BLaER1 (cell line): ENCODE measurements around the gene TBC1D16.

Experiments used
- H3K27ac ChIP-seq: shearing (Covaris generic); formaldehyde crosslinking; 2 replicates; pipeline ENCODE4 v1.8.1; 2022
- H3K27me3 ChIP-seq: shearing (Covaris generic); formaldehyde crosslinking; 2 replicates; pipeline ENCODE4 v1.8.1; 2022
- H3K36me3 ChIP-seq: shearing (Covaris generic); formaldehyde crosslinking; 2 replicates; pipeline ENCODE4 v1.8.1; 2022
- H3K4me1 ChIP-seq: shearing (Covaris generic); formaldehyde crosslinking; 2 replicates; pipeline ENCODE4 v1.8.1; 2022
- H3K4me2 ChIP-seq: shearing (Covaris generic); formaldehyde crosslinking; 2 replicates; pipeline ENCODE4 v1.8.1; 2022
- H3K4me3 ChIP-seq: shearing (Covaris generic); formaldehyde crosslinking; 2 replicates; pipeline ENCODE4 v1.8.1; 2022
- H3K9ac ChIP-seq: shearing (Covaris generic); formaldehyde crosslinking; 2 replicates; pipeline ENCODE4 v1.8.1; 2022
- H3K9me3 ChIP-seq: shearing (Covaris generic); formaldehyde crosslinking; 2 replicates; pipeline ENCODE4 v1.8.1; 2022
- H4K20me1 ChIP-seq: shearing (Covaris generic); formaldehyde crosslinking; 2 replicates; pipeline ENCODE4 v1.8.1; 2022
- Cebpa-rat ChIP-seq: shearing (Covaris generic); IDR thresholded peaks from 2 replicates; pipeline ENCODE4 v1.8.1; 2022

The TBC1D16 gene

DNA sequence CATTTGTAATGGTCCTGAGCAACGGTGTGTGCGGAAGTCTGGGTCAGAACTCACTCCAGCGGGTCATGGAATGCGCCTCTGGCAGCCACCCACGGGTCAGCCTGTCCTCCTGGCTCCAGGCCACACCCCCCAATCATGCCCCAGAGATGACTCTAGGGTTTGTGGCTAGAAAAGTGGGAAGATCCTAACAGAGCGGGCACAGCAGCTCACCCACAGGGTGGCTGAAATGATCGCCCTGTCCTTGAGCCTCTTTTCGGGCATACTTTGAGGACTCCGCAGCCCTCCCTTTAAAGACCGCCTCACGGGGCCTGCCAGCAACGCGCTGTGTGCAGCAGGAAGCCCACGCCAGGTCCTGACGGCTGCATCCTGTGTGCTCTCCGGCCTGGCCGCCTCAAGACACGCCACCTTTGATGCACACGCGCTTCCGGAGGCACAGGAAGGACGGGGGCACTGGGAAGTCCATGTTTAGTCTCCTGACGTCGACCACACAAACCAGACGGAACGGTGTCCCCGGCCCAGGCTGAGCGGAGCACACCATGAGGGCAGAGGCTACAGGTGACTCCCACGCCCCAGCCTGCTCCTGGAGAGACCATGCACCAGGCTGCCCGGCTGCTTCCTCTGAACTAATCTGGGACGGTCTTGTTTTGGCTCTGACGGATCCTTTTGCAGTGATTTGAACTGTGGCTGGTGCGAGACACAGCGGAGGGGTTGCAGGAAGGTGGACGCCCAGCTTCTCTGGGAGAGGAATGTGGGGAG is 92.9 kb downstream of the TBC1D16 start:
- H3K9ac ChIP-seq = peak overlapping the region; percentile 48; the same call in 1 of the 2 replicates
- TF ChIP-seq Cebpa-rat = no peak
- peaks cover 15% of the 10 kb centered on the region for H4K20me1 ChIP-seq
- H3K36me3 ChIP-seq = no peaks in the 10 kb centered on the region
- peaks cover 14% of the 10 kb centered on the region for H3K27me3 ChIP-seq
- peak overlapping the region; percentile 79 for H3K4me2 ChIP-seq
- H3K4me3 ChIP-seq = no peak overlapping the region
- no peaks in the 10 kb centered on the region for H3K9me3 ChIP-seq
- peaks cover 97% of the 10 kb centered on the region for H3K4me1 ChIP-seq
- H3K27ac ChIP-seq = peak overlapping the region; percentile 51; the same call in 1 of the 2 replicates

DNA sequence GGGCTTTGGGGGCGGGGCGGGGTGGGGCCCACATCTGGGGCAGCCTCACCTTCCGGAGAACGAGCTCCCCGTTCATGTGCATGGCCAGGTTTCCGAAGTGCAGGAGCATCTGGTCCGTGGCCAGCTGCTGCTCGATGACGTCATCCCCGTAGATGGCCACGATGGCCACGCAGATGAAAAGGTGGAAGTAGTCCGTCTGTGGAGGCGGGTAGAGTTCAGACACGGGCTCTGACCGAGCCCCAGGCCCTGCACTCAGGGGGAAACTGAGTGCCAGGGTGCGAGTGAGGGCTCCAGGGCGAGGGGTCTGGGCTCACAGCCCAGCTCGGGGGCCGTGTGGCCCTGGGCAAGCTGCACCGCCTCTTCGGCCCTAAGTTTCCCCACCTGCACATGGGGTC is 93.7 kb downstream of the TBC1D16 start:
- H3K4me2 ChIP-seq = peak overlapping the region; percentile 79
- H3K9me3 ChIP-seq = no peaks in the 10 kb centered on the region
- H3K27me3 ChIP-seq = peaks cover 14% of the 10 kb centered on the region
- H3K4me1 ChIP-seq = peaks cover 97% of the 10 kb centered on the region
- TF ChIP-seq Cebpa-rat = no peak
- H3K4me3 ChIP-seq = no peak overlapping the region
- H3K9ac ChIP-seq = no peak overlapping the region
- H3K27ac ChIP-seq = no peak overlapping the region
- H3K36me3 ChIP-seq = no peaks in the 10 kb centered on the region
- peaks cover 22% of the 10 kb centered on the region for H4K20me1 ChIP-seq

DNA sequence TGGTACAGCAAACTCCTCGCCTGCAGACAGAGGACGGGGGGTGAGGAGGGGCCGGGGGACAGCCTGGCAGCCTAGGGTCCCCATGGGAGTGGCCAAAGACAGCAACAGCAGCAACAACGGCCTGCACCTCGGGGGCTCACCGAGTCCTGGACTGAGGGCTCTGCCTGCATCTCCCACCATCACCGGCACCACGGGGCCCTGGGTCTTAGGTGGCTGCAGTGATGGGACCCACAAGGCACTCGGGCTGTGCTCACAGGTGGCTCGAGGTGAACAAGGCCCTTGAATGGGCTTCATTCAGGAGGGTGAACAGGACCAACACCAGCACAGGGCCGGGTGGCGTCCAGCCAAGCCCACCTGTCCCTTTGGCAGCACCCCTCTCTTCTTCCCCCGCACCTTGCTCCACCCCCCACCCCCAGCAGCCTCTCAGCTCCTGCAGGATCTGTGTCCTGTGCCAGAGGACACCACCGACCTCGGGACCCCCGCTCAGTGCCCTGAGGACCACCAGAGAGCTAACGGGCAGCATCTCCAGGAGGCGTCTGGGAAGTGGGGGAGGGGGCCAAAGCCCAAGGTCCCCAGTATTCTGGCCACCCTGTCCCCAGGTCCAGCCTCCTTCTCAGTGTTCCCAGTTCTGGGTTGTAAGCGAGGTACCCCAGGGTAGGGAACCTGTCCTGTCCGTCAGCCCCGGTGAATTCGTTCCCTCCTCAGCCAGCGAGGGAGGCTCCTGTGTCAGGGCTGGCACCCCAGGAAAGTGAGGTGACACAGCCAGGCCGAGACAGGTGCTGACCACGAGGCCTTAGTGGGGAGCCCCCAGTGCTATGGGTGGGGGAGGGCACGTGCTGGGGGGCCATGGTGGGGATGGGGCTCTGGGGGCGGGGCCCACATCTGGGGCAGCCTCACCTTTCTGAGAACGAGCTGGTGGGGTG is 94.3 kb downstream of the TBC1D16 start:
- Histone ChIP-seq H3K4me2 (peak overlapping the region; percentile 95), H3K27me3 (peaks cover 14% of the 10 kb centered on the region), H4K20me1 (peaks cover 25% of the 10 kb centered on the region), H3K4me3 (no peak overlapping the region), H3K4me1 (peaks cover 97% of the 10 kb centered on the region), H3K9me3 (no peaks in the 10 kb centered on the region), H3K9ac (no peak overlapping the region), H3K36me3 (no peaks in the 10 kb centered on the region), H3K27ac (no peak overlapping the region)
- no peak for TF ChIP-seq Cebpa-rat

DNA sequence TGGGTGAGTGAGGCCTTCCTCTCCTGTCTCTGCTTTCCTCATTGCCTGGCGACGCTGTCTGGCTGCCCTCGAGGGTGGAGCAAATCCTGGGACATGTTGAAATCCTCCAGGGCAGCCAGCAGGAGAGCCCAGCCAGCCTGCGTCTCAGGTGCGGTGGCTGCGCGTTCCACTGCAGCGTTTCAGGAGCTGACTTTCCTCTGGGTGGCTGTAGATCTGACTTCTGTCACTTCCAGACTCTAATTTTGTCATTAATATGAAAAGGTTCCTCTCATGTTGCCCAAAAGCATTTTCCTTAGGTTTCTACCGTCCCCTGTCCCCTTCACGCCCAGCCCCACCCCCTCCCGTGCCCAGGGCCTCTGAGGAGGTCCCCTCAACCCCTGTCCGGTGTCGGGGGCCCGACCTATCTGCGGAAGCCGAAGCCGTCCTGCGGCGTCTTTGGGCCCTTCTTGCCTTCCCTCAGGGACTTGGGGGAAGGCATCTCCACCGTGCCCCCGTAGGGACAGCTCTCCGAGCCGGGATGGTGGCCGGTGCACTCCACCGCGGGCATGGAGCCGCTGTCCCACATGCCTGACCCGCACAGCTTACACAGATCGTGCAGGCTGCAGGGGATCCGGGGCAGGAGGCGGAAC is 95.1 kb downstream of the TBC1D16 start:
- no peak overlapping the region for H3K4me3 ChIP-seq

DNA sequence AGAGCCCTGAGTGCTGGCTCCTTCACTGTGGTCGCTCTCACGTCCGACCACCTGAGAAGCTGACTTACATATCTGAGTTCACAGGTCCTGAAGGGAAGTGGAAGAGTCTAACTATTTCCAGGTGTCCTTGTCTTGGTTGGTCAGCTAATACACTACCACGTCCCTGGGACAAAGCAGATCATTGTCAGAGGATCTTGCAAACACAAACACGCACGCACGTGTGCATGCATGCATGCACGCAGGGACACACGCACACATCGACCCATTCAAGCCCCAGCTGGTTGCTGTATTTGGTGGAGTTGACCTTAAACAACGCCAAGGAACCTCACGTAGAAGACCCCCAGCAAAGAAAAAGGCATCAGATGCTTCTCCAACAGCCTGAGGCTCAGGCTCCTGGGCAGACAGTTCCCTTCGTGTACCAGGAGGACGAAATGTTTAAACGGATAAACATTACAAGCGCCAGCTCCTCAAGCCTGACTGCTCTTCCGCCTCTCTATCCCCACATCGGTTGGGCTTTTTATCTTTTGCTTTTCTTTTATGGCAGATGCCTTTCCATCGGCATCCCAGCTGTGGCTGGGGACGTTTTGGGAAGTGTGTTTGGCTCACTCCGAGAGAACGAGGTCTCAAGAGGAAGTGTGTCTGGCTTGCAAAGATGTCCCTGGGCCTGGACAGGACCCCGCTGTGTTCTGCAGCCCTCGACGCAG is 95.8 kb downstream of the TBC1D16 start:
- Histone ChIP-seq H4K20me1 (peaks cover 39% of the 10 kb centered on the region), H3K36me3 (no peaks in the 10 kb centered on the region), H3K4me2 (peak overlapping the region; percentile 95), H3K4me3 (no peak overlapping the region), H3K9ac (no peak overlapping the region), H3K4me1 (peaks cover 97% of the 10 kb centered on the region), H3K27me3 (peaks cover 14% of the 10 kb centered on the region), H3K9me3 (no peaks in the 10 kb centered on the region), H3K27ac (no peak overlapping the region)
- TF ChIP-seq Cebpa-rat = no peak

More for the DNA sequence above, 95.1 kb downstream of the TBC1D16 start:
- H3K4me1 ChIP-seq = peaks cover 97% of the 10 kb centered on the region
- H4K20me1 ChIP-seq = peaks cover 33% of the 10 kb centered on the region
- H3K9ac ChIP-seq = no peak overlapping the region
- H3K9me3 ChIP-seq = no peaks in the 10 kb centered on the region
- H3K36me3 ChIP-seq = no peaks in the 10 kb centered on the region
- TF ChIP-seq Cebpa-rat = no peak
- peak overlapping the region; percentile 95 for H3K4me2 ChIP-seq
- peaks cover 14% of the 10 kb centered on the region for H3K27me3 ChIP-seq
- H3K27ac ChIP-seq = no peak overlapping the region

DNA sequence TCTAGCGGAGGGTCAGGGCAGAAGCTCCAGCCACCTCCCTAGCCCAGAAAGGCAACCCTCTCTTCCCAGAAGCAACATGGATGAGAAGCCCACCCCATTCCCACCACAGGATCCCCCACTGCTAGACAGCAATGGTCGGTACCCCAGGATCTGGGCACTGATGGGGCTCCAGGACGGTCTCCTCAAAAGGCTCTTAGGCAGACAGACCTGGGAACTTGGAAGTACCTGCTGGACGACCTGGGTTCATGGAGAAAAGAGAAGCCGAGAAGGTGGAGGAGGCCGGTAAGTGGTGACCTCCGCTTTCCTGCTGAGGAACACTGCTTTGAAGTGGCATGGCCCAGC is 96.6 kb downstream of the TBC1D16 start:
- H3K36me3 ChIP-seq = no peaks in the 10 kb centered on the region
- peaks cover 97% of the 10 kb centered on the region for H3K4me1 ChIP-seq
- no peak overlapping the region for H3K9ac ChIP-seq
- no peak for TF ChIP-seq Cebpa-rat
- H3K4me2 ChIP-seq = peak overlapping the region; percentile 95
- peaks cover 16% of the 10 kb centered on the region for H3K27me3 ChIP-seq
- no peak overlapping the region for H3K4me3 ChIP-seq
- no peaks in the 10 kb centered on the region for H3K9me3 ChIP-seq
- no peak overlapping the region for H3K27ac ChIP-seq
- peaks cover 47% of the 10 kb centered on the region for H4K20me1 ChIP-seq

DNA sequence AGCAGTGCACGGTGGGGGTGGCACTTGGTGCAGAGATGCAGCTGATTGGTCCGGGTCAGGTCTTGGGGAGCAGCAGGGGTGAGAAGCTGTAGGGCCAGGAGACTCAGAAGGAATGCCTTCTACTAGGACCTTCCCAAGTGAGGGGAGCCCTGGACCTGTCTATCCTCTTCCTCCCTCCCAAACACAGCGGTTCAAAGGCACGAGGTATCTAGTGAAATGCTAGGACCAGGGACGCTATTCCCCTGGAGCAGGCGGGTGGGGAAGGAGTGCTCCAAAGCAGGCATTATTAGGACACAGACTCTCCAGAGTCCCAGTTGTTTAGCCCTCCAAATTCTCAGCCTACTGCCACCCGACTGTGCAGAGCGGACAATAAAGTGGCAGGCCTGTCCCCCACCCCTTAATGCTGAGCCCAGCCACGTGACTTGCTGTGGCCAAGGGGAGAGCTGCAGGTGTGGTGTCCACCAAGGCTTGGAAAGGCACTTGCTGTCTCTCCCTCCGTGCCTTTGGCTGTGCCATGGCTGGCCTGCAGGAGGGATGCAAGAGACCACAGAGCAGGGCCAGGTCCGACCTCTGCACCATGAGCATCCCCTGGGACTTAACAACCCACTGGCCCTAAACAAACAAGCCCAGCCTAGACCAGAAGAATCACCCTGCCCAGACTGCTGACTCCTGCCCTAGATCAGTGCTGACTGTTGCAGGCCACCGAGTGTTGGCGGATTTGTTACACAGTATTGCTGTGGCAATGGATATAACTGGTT is 97.2 kb downstream of the TBC1D16 start:
- peaks cover 16% of the 10 kb centered on the region for H3K27me3 ChIP-seq
- peaks cover 97% of the 10 kb centered on the region for H3K4me1 ChIP-seq
- peak overlapping the region; percentile 54 for H3K4me3 ChIP-seq
- H3K4me2 ChIP-seq = peak overlapping the region; percentile 95
- no peak for TF ChIP-seq Cebpa-rat
- no peaks in the 10 kb centered on the region for H3K9me3 ChIP-seq
- H3K27ac ChIP-seq = no peak overlapping the region
- H3K36me3 ChIP-seq = no peaks in the 10 kb centered on the region
- peaks cover 53% of the 10 kb centered on the region for H4K20me1 ChIP-seq
- no peak overlapping the region for H3K9ac ChIP-seq

DNA sequence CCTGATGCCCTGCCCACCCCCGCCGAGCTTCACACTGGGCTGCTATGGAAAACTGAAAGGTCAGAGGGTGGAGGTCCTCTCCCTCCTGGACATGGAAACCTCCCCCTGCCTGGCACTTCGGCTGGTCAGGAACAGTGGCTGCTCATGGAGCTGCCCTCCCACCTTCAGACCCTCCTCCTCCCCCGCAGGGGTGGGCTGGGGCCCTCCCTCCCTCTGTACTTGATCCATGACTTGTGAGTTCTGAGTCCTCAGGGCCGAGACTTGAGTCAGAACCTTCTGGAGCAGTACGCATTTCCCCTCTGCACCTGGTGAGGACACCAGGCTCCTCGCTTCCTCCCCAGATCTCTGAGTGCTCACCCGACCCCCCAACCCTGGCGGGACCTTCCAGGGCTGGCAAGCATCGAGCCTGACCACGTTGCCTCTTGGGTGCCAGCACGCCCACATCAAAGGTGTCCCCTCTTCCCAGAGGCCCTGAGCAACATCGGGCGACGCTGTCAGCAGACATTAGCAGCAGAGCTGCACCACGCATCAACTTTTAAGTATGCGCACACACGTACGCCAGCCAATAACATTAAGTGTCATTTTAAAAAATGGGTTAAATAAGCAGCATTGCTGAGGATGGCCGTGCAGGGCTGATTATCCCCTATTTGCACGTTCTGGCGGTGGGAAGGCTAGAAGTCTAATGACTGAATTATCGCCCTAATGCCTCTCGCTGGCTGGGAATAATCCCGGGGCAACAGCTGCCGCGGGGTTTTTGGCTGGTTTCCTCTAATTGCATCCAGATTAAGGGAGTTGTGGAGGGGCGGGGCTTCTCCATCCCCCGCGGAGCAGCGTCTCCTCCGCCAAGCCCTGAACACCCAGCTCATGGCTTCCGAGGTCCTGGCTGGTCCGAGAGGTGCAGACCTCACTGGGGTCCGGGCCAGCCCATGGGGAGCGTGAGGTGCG is 98.0 kb downstream of the TBC1D16 start:
- Histone ChIP-seq H3K9ac (no peak overlapping the region; the same call in 1 of the 2 replicates), H3K27ac (peak overlapping the region; percentile 68), H3K4me2 (peak overlapping the region; percentile 95), H3K4me3 (peak overlapping the region; percentile 54), H3K27me3 (peaks cover 20% of the 10 kb centered on the region), H4K20me1 (peaks cover 57% of the 10 kb centered on the region), H3K36me3 (no peaks in the 10 kb centered on the region), H3K4me1 (peaks cover 97% of the 10 kb centered on the region), H3K9me3 (no peaks in the 10 kb centered on the region)
- no peak for TF ChIP-seq Cebpa-rat
